ENCODE measurements around the gene GPBAR1. TPM values are rescaled to one million over a fixed set of nuclear protein-coding genes. Genes with fewer than 3 reads are reported as not detected.

Gene GPBAR1
- total and polyA plus RNA-seq, 2 experiments from 2014 or later = 0.44 TPM; not detected in 1

DNA sequence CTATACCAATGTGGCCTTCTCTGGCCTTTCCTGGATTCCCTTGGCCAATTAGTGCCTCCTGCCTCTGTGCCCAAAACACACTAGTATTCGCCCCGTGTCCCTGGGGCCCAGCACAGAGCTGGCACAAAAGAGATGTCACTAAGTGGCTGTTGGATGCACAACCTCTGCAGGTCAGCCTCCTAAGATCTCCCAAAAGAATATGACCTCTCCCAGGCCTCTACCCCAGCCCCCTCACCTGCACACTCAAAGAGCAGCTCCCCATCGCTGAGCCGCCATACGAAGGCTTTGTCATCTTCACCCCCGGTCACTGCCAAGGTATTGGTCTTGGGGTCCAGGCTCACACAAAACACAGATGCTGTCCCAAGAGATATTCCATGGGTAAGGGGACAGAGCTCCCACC, 6.4 kb downstream of the GPBAR1 start:
- Histone ChIP-seq H3K36me3 (ENCODE audit: insufficient read depth) (no peaks in the 10 kb centered on the region), H3K4me1 (ENCODE audit: insufficient read depth) (peaks cover 13% of the 10 kb centered on the region), H3F3A (replicated peaks; ENCODE audit: low read depth) (no peaks in the 10 kb centered on the region), H4K20me1 (replicated peaks; ENCODE audit: insufficient read depth) (no peaks in the 10 kb centered on the region; the same call in 1 of the 2 replicates), H3K4me2 (no peak overlapping the region), H2AFZ (no peak overlapping the region), H3K27me3 (ENCODE audit: insufficient read depth) (no peaks in the 10 kb centered on the region), H3K27ac (ENCODE audit: low read depth) (no peak overlapping the region), H3K79me2 (replicated peaks; ENCODE audit: insufficient read depth) (peaks cover 17% of the 10 kb centered on the region), H3K9me2 (ENCODE audit: insufficient read depth) (no peaks in the 10 kb centered on the region), H3K4me3 (no peak overlapping the region)
- Mint-ChIP-seq H3K27ac (no peak overlapping the region), H3K4me1 (peaks cover 18% of the 10 kb centered on the region), H3K27me3 (ENCODE audit: insufficient read depth, low read depth, poor library complexity) (peaks cover 12% of the 10 kb centered on the region), H3K36me3 (ENCODE audit: low read depth) (peaks cover 44% of the 10 kb centered on the region), H3K4me3 (no peak overlapping the region; the same call in 2 of the 3 replicates), H3K9me3 (no peaks in the 10 kb centered on the region)
- no peak for DNase-seq (ENCODE audit: low spot score)
- TF ChIP-seq JUNB (IDR thresholded peaks at IDR 0.05; ENCODE audit: unreplicated experiment) (no peak), STAT1 (IDR thresholded peaks at IDR 0.05; ENCODE audit: unreplicated experiment) (no peak), CREB1 (CRISPR knock-in tag; IDR thresholded peaks at IDR 0.05; ENCODE audit: low read depth) (no peak)
- TF ChIP-seq, protein P1, sequence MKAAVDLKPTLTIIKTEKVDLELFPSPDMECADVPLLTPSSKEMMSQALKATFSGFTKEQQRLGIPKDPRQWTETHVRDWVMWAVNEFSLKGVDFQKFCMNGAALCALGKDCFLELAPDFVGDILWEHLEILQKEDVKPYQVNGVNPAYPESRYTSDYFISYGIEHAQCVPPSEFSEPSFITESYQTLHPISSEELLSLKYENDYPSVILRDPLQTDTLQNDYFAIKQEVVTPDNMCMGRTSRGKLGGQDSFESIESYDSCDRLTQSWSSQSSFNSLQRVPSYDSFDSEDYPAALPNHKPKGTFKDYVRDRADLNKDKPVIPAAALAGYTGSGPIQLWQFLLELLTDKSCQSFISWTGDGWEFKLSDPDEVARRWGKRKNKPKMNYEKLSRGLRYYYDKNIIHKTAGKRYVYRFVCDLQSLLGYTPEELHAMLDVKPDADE (IDR thresholded peaks at IDR 0.05) = no peak
- no peak for ATAC-seq

DNA sequence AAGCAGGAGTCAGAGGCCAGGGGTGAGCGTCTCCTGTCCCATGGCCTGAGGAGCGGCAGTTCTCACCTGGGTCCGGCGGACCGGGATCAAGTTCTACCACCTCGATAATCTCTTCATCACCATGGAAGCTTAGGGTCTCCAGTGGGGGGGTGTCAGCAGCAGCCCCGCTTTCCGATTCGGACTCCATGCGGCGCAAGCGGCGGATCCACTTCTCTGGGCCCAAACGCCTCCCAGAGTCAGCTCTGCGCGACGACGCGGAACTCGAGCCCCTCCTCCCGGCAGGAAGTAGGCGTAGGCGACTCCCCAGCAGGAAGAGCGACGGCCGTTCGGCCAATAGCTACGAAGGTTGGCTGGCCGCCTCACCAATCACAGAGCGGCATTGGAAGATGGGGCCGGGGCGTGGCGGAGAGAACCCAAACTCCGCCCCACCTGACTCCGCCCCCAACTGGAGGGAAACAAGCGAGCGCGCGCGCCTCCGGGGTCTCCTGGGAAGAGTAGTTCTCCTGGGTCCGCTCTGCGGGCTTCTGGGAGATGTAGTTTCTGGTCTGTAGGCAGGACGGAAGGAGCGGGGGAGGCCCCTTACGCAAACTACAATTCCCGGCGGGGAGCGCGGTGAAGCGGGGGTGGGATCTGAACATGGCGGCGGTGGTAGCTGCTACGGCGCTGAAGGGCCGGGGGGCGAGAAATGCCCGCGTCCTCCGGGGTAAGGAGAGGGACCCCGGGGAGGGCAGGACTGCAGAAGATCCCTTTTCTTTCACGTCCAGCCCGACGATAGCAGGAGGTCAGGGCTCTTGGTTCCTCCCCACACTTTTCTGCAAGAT, 9.3 kb downstream of the GPBAR1 start, which contains the start of the genes AAMP and PNKD:
AAMP (minus strand) TSS at position 238 of the 821 bp plus-strand sequence; CDS start at position 187, 51 bp downstream.
PNKD (plus strand) TSS at position 620 of the 821 bp plus-strand sequence; CDS start at position 637, 17 bp downstream.
- Histone ChIP-seq H3K27me3 (ENCODE audit: insufficient read depth) (no peaks in the 10 kb centered on the region), H3K4me2 (peak within 1 kb of the TSS; percentile 98), H3K36me3 (ENCODE audit: insufficient read depth) (peaks cover 10% of the 10 kb centered on the region), H3K27ac (ENCODE audit: low read depth) (peak within 1 kb of the TSS; percentile 66), H2AFZ (peak within 1 kb of the TSS; percentile 91), H3K4me3 (peak within 1 kb of the TSS; percentile 98), H3K4me1 (ENCODE audit: insufficient read depth) (peaks cover 13% of the 10 kb centered on the region), H4K20me1 (replicated peaks; ENCODE audit: insufficient read depth) (no peaks in the 10 kb centered on the region; the same call in 1 of the 2 replicates), H3F3A (replicated peaks; ENCODE audit: low read depth) (no peaks in the 10 kb centered on the region), H3K79me2 (replicated peaks; ENCODE audit: insufficient read depth) (peaks cover 17% of the 10 kb centered on the region), H3K9me2 (ENCODE audit: insufficient read depth) (no peaks in the 10 kb centered on the region)
- DNase-seq (ENCODE audit: low spot score) = peak; percentile 100
- Mint-ChIP-seq H3K27me3 (ENCODE audit: insufficient read depth, low read depth, poor library complexity) (peaks cover 14% of the 10 kb centered on the region), H3K4me1 (peaks cover 23% of the 10 kb centered on the region), H3K4me3 (peak within 1 kb of the TSS; percentile 89), H3K27ac (peak within 1 kb of the TSS; percentile 89), H3K9me3 (no peaks in the 10 kb centered on the region), H3K36me3 (ENCODE audit: low read depth) (peaks cover 41% of the 10 kb centered on the region)
- ATAC-seq = peak; percentile 88
- TF ChIP-seq ZNF114 (CRISPR knock-in tag; IDR thresholded peaks at IDR 0.05) (peak; percentile 54; the same call in 1 of the 2 replicates), NANOG (IDR thresholded peaks at IDR 0.05; ENCODE audit: borderline replicate concordance) (no peak), STAT1 (IDR thresholded peaks at IDR 0.05; ENCODE audit: unreplicated experiment) (no peak), CREB1 (CRISPR knock-in tag; IDR thresholded peaks at IDR 0.05; ENCODE audit: low read depth) (peak; percentile 84), EZH2 (IDR thresholded peaks at IDR 0.05; ENCODE audit: low read depth, unreplicated experiment) (no peak), JUNB (IDR thresholded peaks at IDR 0.05; ENCODE audit: unreplicated experiment) (no peak), POLR2AphosphoS5 (IDR thresholded peaks at IDR 0.05; ENCODE audit: low read depth) (peak; percentile 75), EZH2phosphoT487 (IDR thresholded peaks at IDR 0.05; ENCODE audit: unreplicated experiment) (no peak)
- TF ChIP-seq, protein P1 (IDR thresholded peaks at IDR 0.05) = peak; percentile 99
- TF ChIP-seq, protein P2, sequence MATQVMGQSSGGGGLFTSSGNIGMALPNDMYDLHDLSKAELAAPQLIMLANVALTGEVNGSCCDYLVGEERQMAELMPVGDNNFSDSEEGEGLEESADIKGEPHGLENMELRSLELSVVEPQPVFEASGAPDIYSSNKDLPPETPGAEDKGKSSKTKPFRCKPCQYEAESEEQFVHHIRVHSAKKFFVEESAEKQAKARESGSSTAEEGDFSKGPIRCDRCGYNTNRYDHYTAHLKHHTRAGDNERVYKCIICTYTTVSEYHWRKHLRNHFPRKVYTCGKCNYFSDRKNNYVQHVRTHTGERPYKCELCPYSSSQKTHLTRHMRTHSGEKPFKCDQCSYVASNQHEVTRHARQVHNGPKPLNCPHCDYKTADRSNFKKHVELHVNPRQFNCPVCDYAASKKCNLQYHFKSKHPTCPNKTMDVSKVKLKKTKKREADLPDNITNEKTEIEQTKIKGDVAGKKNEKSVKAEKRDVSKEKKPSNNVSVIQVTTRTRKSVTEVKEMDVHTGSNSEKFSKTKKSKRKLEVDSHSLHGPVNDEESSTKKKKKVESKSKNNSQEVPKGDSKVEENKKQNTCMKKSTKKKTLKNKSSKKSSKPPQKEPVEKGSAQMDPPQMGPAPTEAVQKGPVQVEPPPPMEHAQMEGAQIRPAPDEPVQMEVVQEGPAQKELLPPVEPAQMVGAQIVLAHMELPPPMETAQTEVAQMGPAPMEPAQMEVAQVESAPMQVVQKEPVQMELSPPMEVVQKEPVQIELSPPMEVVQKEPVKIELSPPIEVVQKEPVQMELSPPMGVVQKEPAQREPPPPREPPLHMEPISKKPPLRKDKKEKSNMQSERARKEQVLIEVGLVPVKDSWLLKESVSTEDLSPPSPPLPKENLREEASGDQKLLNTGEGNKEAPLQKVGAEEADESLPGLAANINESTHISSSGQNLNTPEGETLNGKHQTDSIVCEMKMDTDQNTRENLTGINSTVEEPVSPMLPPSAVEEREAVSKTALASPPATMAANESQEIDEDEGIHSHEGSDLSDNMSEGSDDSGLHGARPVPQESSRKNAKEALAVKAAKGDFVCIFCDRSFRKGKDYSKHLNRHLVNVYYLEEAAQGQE (IDR thresholded peaks at IDR 0.05; ENCODE audit: unreplicated experiment) = no peak
- TF ChIP-seq, protein P3, sequence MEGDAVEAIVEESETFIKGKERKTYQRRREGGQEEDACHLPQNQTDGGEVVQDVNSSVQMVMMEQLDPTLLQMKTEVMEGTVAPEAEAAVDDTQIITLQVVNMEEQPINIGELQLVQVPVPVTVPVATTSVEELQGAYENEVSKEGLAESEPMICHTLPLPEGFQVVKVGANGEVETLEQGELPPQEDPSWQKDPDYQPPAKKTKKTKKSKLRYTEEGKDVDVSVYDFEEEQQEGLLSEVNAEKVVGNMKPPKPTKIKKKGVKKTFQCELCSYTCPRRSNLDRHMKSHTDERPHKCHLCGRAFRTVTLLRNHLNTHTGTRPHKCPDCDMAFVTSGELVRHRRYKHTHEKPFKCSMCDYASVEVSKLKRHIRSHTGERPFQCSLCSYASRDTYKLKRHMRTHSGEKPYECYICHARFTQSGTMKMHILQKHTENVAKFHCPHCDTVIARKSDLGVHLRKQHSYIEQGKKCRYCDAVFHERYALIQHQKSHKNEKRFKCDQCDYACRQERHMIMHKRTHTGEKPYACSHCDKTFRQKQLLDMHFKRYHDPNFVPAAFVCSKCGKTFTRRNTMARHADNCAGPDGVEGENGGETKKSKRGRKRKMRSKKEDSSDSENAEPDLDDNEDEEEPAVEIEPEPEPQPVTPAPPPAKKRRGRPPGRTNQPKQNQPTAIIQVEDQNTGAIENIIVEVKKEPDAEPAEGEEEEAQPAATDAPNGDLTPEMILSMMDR (conservative IDR thresholded peaks at IDR 0.05; ENCODE audit: low read depth in 2 of 2) = no peak
